PC-9 (cell line): ENCODE results near the gene LAYN. TPM values are rescaled to one million over a fixed set of nuclear protein-coding genes. Genes with fewer than 3 reads are reported as not detected.

ENCODE experiments used
- BruUV-seq: library from RNA; stranded (reverse); fragments of 400-500 nt; replicated peaks from 2 replicates; lab custom pipeline; 2021; lab: Mats Ljungman, UMichigan
- CTCF ChIA-PET: fragments of 300-600 bp; sonication (Branson Sonifier 250); formaldehyde crosslinking; loops from one replicate; lab custom pipeline; 2022; ENCODE audit warnings: antibody characterized with exemption; lab: Charles Lee
- POLR2A ChIA-PET: fragments of 300-600 bp; sonication (Branson Sonifier 250); formaldehyde crosslinking; loops from one replicate; lab custom pipeline; 2022; ENCODE audit warnings: antibody characterized with exemption; ENCODE audit not compliant: unreplicated experiment; lab: Charles Lee
- DNase-seq, 2 experiments: peaks; one replicate each; pipeline versions ENCODE4 v3.0.0 to v3.0.0-alpha.2; 2015 to 2022; ENCODE audit warnings: mixed read lengths in 1 of 2
- H2AFZ ChIP-seq: fragments of 200-600 bp; sonication (generic); 2 replicates; pipeline ENCODE4 v1.8.1; 2017; ENCODE audit warnings: antibody characterized with exemption
- H3F3A ChIP-seq: fragments of 200-600 bp; sonication (generic); 2 replicates; pipeline ENCODE4 v1.8.1; 2017; ENCODE audit warnings: antibody characterized with exemption, mild to moderate bottlenecking, low read depth; ENCODE audit not compliant: insufficient read depth
- H3K27ac ChIP-seq: fragments of 200-600 bp; sonication (generic); 2 replicates; pipeline ENCODE4 v1.6.1; 2016; ENCODE audit warnings: mixed run types
- H3K27me3 ChIP-seq: fragments of 200-600 bp; sonication (generic); 2 replicates; pipeline ENCODE4 v1.6.1; 2016; ENCODE audit warnings: low read depth, mixed run types; ENCODE audit not compliant: insufficient read depth
- H3K36me3 ChIP-seq: fragments of 200-600 bp; sonication (generic); 2 replicates; pipeline ENCODE4 v1.6.1; 2016; ENCODE audit warnings: low read depth, mixed run types
- H3K4me1 ChIP-seq: fragments of 200-600 bp; sonication (generic); replicated peaks from 2 replicates; pipeline ENCODE4 v1.6.1; 2016; ENCODE audit warnings: mixed run types; ENCODE audit not compliant: insufficient read depth
- H3K4me2 ChIP-seq: fragments of 200-600 bp; sonication (generic); 2 replicates; pipeline ENCODE4 v1.6.1; 2017; ENCODE audit warnings: mixed run types
- H3K4me3 ChIP-seq: fragments of 200-600 bp; sonication (generic); 2 replicates; pipeline ENCODE4 v1.6.1; 2016; ENCODE audit warnings: mixed run types
- H3K79me2 ChIP-seq: fragments of 200-600 bp; sonication (generic); 2 replicates; pipeline ENCODE4 v1.6.1; 2017; ENCODE audit warnings: low read depth, mixed run types
- H3K9me2 ChIP-seq: fragments of 200-600 bp; sonication (generic); 2 replicates; pipeline ENCODE4 v1.8.1; 2017; ENCODE audit warnings: mild to moderate bottlenecking; ENCODE audit not compliant: insufficient read depth
- H3K9me3 ChIP-seq: fragments of 200-600 bp; sonication (generic); 2 replicates; pipeline ENCODE4 v1.8.1; 2016; ENCODE audit warnings: low read depth; ENCODE audit not compliant: insufficient read depth
- H4K20me1 ChIP-seq: fragments of 200-600 bp; sonication (generic); 2 replicates; pipeline ENCODE4 v1.8.1; 2017; ENCODE audit not compliant: insufficient read depth
- EZH2 ChIP-seq: fragments of 200-600 bp; sonication (generic); IDR thresholded peaks from 2 replicates; pipeline ENCODE4 v1.8.0; 2017; ENCODE audit warnings: antibody characterized with exemption, low read depth
- intact Hi-C: fragments of 100-400 bp; cut with micrococcal nuclease; formaldehyde crosslinking; loops from one replicate; pipeline ENCODE4 v1.10.0; 2022; ENCODE audit not compliant: unreplicated experiment
- total RNA-seq: library from RNA; stranded (reverse); gene quantifications from 2 replicates; pipeline ENCODE4 v1.2.3, GENCODE V29; 2021
- TF ChIP-seq, protein P1 (sequence below): fragments of 200-600 bp; sonication (generic); conservative IDR thresholded peaks from 2 replicates; pipeline ENCODE4 v1.6.1; 2017; ENCODE audit warnings: mixed run types, antibody characterized with exemption, mild to moderate bottlenecking, moderate library complexity

The LAYN gene
- total RNA-seq, 1 experiment from 2014 or later, result 19.9 TPM

DNA sequence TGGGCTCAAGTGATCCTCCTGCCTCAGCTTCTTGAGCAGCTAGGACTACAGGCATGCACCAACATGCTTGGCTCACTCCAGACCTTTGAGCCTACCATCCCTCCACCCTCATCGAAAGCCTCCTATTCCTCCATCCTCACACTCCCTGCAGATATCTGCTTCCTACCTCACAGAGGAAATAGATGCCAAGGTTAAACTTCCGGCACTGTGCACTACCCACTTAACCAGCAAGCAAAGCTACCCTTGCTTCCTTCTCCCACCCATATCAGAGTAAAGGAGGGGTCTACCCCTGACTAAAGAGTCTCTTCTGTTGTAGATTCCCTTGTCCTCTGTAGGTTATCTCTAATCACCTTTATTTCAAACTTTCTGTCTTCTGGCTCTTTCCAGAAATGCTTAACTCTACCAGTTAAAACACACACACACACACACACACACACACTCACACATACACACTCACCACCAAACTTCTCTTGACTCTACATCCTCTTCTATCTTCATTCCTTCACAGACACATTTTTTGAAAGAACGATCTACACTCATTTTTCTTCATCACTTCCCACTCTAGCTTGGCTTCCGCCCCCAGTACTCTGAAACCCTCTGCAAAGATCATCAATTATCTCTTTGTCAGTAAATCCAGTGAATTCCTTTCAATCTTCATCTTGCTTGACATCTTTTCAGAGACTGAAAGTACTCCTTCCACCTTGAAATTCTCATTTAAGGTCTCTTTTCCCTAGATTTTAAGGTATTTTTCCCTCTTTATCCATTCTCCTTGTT is 50.9 kb downstream of the LAYN start:
- no peak for TF ChIP-seq EZH2
- TF ChIP-seq, protein P1, sequence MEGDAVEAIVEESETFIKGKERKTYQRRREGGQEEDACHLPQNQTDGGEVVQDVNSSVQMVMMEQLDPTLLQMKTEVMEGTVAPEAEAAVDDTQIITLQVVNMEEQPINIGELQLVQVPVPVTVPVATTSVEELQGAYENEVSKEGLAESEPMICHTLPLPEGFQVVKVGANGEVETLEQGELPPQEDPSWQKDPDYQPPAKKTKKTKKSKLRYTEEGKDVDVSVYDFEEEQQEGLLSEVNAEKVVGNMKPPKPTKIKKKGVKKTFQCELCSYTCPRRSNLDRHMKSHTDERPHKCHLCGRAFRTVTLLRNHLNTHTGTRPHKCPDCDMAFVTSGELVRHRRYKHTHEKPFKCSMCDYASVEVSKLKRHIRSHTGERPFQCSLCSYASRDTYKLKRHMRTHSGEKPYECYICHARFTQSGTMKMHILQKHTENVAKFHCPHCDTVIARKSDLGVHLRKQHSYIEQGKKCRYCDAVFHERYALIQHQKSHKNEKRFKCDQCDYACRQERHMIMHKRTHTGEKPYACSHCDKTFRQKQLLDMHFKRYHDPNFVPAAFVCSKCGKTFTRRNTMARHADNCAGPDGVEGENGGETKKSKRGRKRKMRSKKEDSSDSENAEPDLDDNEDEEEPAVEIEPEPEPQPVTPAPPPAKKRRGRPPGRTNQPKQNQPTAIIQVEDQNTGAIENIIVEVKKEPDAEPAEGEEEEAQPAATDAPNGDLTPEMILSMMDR, result no peak
- ChIA-PET CTCF (interaction anchor here (0.5 kb wide), 1 partner anchor 635 kb away, joined by 7 read pairs; no protein-coding TSS in a partner anchor), POLR2A (no interaction called here)
- Histone ChIP-seq H3K36me3 (no peaks in the 10 kb centered on the region), H3K27ac (no peak overlapping the region), H3K79me2 (no peaks in the 10 kb centered on the region), H3K4me3 (no peak overlapping the region), H4K20me1 (no peaks in the 10 kb centered on the region), H3K9me3 (no peaks in the 10 kb centered on the region), H3K27me3 (no peaks in the 10 kb centered on the region), H2AFZ (no peak overlapping the region), H3K9me2 (no peaks in the 10 kb centered on the region), H3K4me1 (no peaks in the 10 kb centered on the region), H3F3A (no peaks in the 10 kb centered on the region), H3K4me2 (no peak overlapping the region)
- no peak for DNase-seq
- BruUV-seq, result no TSS peak
- intact Hi-C loops, result no loop called here

GRCh38 chr11:111592491-111592890 is 52.0 kb downstream of the LAYN start:
- Histone ChIP-seq H3K9me2 (no peaks in the 10 kb centered on the region), H3K36me3 (no peaks in the 10 kb centered on the region), H4K20me1 (no peaks in the 10 kb centered on the region), H3K4me1 (no peaks in the 10 kb centered on the region), H3K27ac (no peak overlapping the region), H3F3A (no peaks in the 10 kb centered on the region), H3K4me3 (no peak overlapping the region), H2AFZ (no peak overlapping the region), H3K9me3 (no peaks in the 10 kb centered on the region; the same call in 1 of the 2 replicates), H3K4me2 (no peak overlapping the region), H3K27me3 (no peaks in the 10 kb centered on the region), H3K79me2 (no peaks in the 10 kb centered on the region)
- intact Hi-C loops, result no loop called here
- no TSS peak for BruUV-seq
- no peak for TF ChIP-seq EZH2
- TF ChIP-seq, protein P1, result no peak
- POLR2A ChIA-PET, result no interaction called here
- CTCF ChIA-PET, result no interaction called here
- DNase-seq, result no peak

GRCh38 chr11:111596319-111596718 is 55.8 kb downstream of the LAYN start:
- Histone ChIP-seq H3K4me3 (no peak overlapping the region), H3K4me2 (no peak overlapping the region), H2AFZ (no peak overlapping the region), H3K27me3 (no peaks in the 10 kb centered on the region), H3K9me2 (no peaks in the 10 kb centered on the region), H3F3A (peaks cover 7% of the 10 kb centered on the region; the same call in 1 of the 2 replicates), H3K9me3 (no peaks in the 10 kb centered on the region; the same call in 1 of the 2 replicates), H4K20me1 (no peaks in the 10 kb centered on the region), H3K36me3 (no peaks in the 10 kb centered on the region), H3K27ac (no peak overlapping the region), H3K79me2 (no peaks in the 10 kb centered on the region), H3K4me1 (peaks cover 3% of the 10 kb centered on the region)
- DNase-seq, result no peak
- no TSS peak for BruUV-seq
- intact Hi-C loops, result no loop called here
- TF ChIP-seq, protein P1, result no peak
- no peak for TF ChIP-seq EZH2
- ChIA-PET CTCF (no interaction called here), POLR2A (no interaction called here)
